H1 (cell line): ENCODE data around the gene ADSS1. TPM values are rescaled to one million over a fixed set of nuclear protein-coding genes. Genes with fewer than 3 reads are reported as not detected.

ENCODE experiments used
- CTCF ChIA-PET: fragments of 300-600 bp; sonication (Branson Sonifier 250); formaldehyde crosslinking; loops from one replicate; lab custom pipeline; 2021; ENCODE audit not compliant: partially characterized antibody; lab: Charles Lee
- POLR2A ChIA-PET: fragments of 300-600 bp; sonication (Branson Sonifier 250); formaldehyde crosslinking; loops from one replicate; lab custom pipeline; 2021; ENCODE audit warnings: inconsistent platforms; ENCODE audit not compliant: partially characterized antibody; lab: Charles Lee
- DNase-seq, 2 experiments: peaks; one replicate each; pipeline versions ENCODE4 v3.0.0 to v3.0.0-alpha.2; 2010 to 2022; ENCODE audit warnings: low spot score in 2 of 2, low read depth in 1 of 2, mixed read lengths in 1 of 2
- FAIRE-seq: peaks from 2 replicates; lab custom pipeline; 2011; peaks lifted over from hg19 to GRCh38; lab: Jason Lieb, UNC
- H2AFZ ChIP-seq: 2 replicates; pipeline ENCODE4 v1.8.1; 2012; ENCODE audit warnings: low read length, inconsistent platforms
- H2AK5ac ChIP-seq: 2 replicates; pipeline ENCODE4 v1.6.1; 2013; ENCODE audit warnings: low read depth, low read length
- H2BK120ac ChIP-seq: replicated peaks from 2 replicates; pipeline ENCODE3; 2013; ENCODE audit warnings: low read depth, low read length, inconsistent platforms
- H2BK12ac ChIP-seq: 2 replicates; pipeline ENCODE4 v1.6.1; 2013; ENCODE audit warnings: low read depth, low read length
- H2BK15ac ChIP-seq: 2 replicates; pipeline ENCODE4 v1.6.1; 2013; ENCODE audit warnings: low read length
- H2BK20ac ChIP-seq: 2 replicates; pipeline ENCODE4 v1.6.1; 2013; ENCODE audit warnings: low read length
- H2BK5ac ChIP-seq: 2 replicates; pipeline ENCODE4 v1.6.1; 2013; ENCODE audit warnings: low read depth, low read length
- H3K14ac ChIP-seq: 2 replicates; pipeline ENCODE4 v1.6.1; 2013; ENCODE audit warnings: inconsistent platforms; ENCODE audit not compliant: insufficient read length
- H3K18ac ChIP-seq: 2 replicates; pipeline ENCODE4 v1.6.1; 2013; ENCODE audit warnings: low read length; ENCODE audit errors: extremely low read depth
- H3K23ac ChIP-seq: 2 replicates; pipeline ENCODE4 v1.6.1; 2013; ENCODE audit warnings: inconsistent platforms; ENCODE audit not compliant: insufficient read length
- H3K23me2 ChIP-seq: 2 replicates; pipeline ENCODE4 v1.6.1; 2013; ENCODE audit warnings: low read depth, low read length
- H3K27ac ChIP-seq: 2 replicates; pipeline ENCODE4 v1.6.1; 2011; ENCODE audit warnings: low read depth, low read length, inconsistent platforms
- H3K27me3 ChIP-seq, 4 experiments: replicated peaks in 1 of 4; 1 replicate in 1 of 4; 2 replicates in 3 of 4; pipeline versions ENCODE4 v1.6.1 to v1.8.1; 2011 to 2013; ENCODE audit warnings: low read length in 3 of 4, mild to moderate bottlenecking in 3 of 4, inconsistent platforms in 2 of 4, mixed read lengths in 2 of 4, moderate library complexity in 1 of 4; ENCODE audit not compliant: control insufficient read depth in 3 of 4, insufficient read depth in 3 of 4; ENCODE audit errors: extremely low read depth in 1 of 4
- H3K36me3 ChIP-seq, 4 experiments: 2 replicates each; pipeline versions ENCODE4 v1.6.1 to v1.8.1; 2011 to 2013; ENCODE audit warnings: mild to moderate bottlenecking in 4 of 4, low read length in 3 of 4, moderate library complexity in 2 of 4, control low read depth in 1 of 4, inconsistent platforms in 1 of 4; ENCODE audit not compliant: insufficient read depth in 4 of 4, control insufficient read depth in 2 of 4
- H3K4ac ChIP-seq: replicated peaks from 2 replicates; pipeline ENCODE3; 2013; ENCODE audit warnings: low read length, low read depth, mixed read lengths, inconsistent platforms; ENCODE audit not compliant: insufficient read length
- H3K4me1 ChIP-seq, 4 experiments: replicated peaks in 1 of 4; 1 replicate in 1 of 4; 2 replicates in 3 of 4; pipeline versions ENCODE4 v1.6.1 to v1.8.1; 2011 to 2013; ENCODE audit warnings: low read length in 3 of 4, inconsistent platforms in 2 of 4, mixed read lengths in 1 of 4; ENCODE audit not compliant: insufficient read depth in 4 of 4, control insufficient read depth in 3 of 4
- H3K4me2 ChIP-seq, 2 experiments: 2 replicates each; pipeline versions ENCODE4 v1.6.1 to v1.8.1; 2011 to 2013; ENCODE audit warnings: low read depth in 2 of 2, low read length in 2 of 2, control low read depth in 1 of 2, inconsistent platforms in 1 of 2, mild to moderate bottlenecking in 1 of 2; ENCODE audit not compliant: insufficient read depth in 1 of 2
- H3K4me3 ChIP-seq, 4 experiments: fragments of 200-600, 300-600 bp in 1 of 4; sonication (generic), shearing (Covaris generic), sonication (Bioruptor Twin) in 1 of 4; 2 replicates each; pipeline versions ENCODE4 v1.5.1 to v1.8.1; 2011 to 2016; ENCODE audit warnings: low read length in 4 of 4, low read depth in 3 of 4, control low read depth in 2 of 4, inconsistent platforms in 2 of 4, mild to moderate bottlenecking in 2 of 4, mixed read lengths in 1 of 4, moderate library complexity in 1 of 4; ENCODE audit not compliant: insufficient read depth in 2 of 4; ENCODE audit errors: extremely low read depth in 1 of 4
- H3K56ac ChIP-seq: replicated peaks from 2 replicates; pipeline ENCODE3; 2013; ENCODE audit warnings: low read depth, mild to moderate bottlenecking, mixed read lengths, low read length, inconsistent platforms; ENCODE audit not compliant: insufficient read length
- H3K79me1 ChIP-seq: 2 replicates; pipeline ENCODE4 v1.6.1; 2013; ENCODE audit warnings: low read depth, low read length, control low read depth
- H3K79me2 ChIP-seq, 2 experiments: 2 replicates each; pipeline versions ENCODE4 v1.6.1 to v1.8.1; 2012 to 2013; ENCODE audit warnings: low read length in 2 of 2, mild to moderate bottlenecking in 2 of 2, inconsistent platforms in 1 of 2; ENCODE audit not compliant: insufficient read depth in 2 of 2, control insufficient read depth in 1 of 2
- H3K9ac ChIP-seq, 4 experiments: replicated peaks in 1 of 4; 1 replicate in 1 of 4; 2 replicates in 3 of 4; pipeline versions ENCODE4 v1.6.1 to v1.8.1; 2011 to 2013; ENCODE audit warnings: low read depth in 3 of 4, low read length in 3 of 4, control low read depth in 2 of 4, mild to moderate bottlenecking in 2 of 4, moderate library complexity in 2 of 4, inconsistent platforms in 1 of 4; ENCODE audit errors: extremely low read depth in 1 of 4
- H3K9me3 ChIP-seq, 2 experiments: 2 replicates each; pipeline versions ENCODE4 v1.6.1 to v1.8.1; 2012 to 2013; ENCODE audit warnings: mild to moderate bottlenecking in 2 of 2, moderate library complexity in 2 of 2, control low read depth in 1 of 2, inconsistent platforms in 1 of 2, low read depth in 1 of 2, low read length in 1 of 2, mixed read lengths in 1 of 2; ENCODE audit not compliant: insufficient read depth in 2 of 2
- H4K20me1 ChIP-seq, 2 experiments: replicated peaks in 1 of 2; 2 replicates each; pipeline versions ENCODE3 to v1.8.1; 2011 to 2013; ENCODE audit warnings: inconsistent platforms in 2 of 2, low read length in 2 of 2, mild to moderate bottlenecking in 1 of 2; ENCODE audit not compliant: insufficient read depth in 2 of 2, control insufficient read depth in 1 of 2
- H4K5ac ChIP-seq: 2 replicates; pipeline ENCODE4 v1.6.1; 2013; ENCODE audit warnings: low read length, low read depth, mixed read lengths, inconsistent platforms; ENCODE audit not compliant: insufficient read length
- H4K8ac ChIP-seq: 2 replicates; pipeline ENCODE4 v1.8.0; 2013; ENCODE audit warnings: mild to moderate bottlenecking, moderate library complexity, low read length, inconsistent platforms; ENCODE audit not compliant: insufficient read depth; ENCODE audit errors: extremely low read depth
- H4K91ac ChIP-seq: replicated peaks from 2 replicates; pipeline ENCODE3; 2013; ENCODE audit warnings: low read length, mixed read lengths, inconsistent platforms; ENCODE audit not compliant: insufficient read length
- BRCA1 ChIP-seq: IDR thresholded peaks from 2 replicates; pipeline ENCODE4 v1.6.1; 2012; ENCODE audit warnings: low read depth, low read length, improper control_type of control experiment
- CHD1 ChIP-seq: IDR thresholded peaks from 2 replicates; pipeline ENCODE4 v1.6.1; 2012; ENCODE audit warnings: low read depth, low read length, improper control_type of control experiment
- EZH2 ChIP-seq: fragments of 200-600 bp; sonication (generic); IDR thresholded peaks from 2 replicates; pipeline ENCODE4 v1.7.1; 2012; ENCODE audit warnings: low read depth, mild to moderate bottlenecking, moderate library complexity, low read length, inconsistent platforms; ENCODE audit not compliant: severe bottlenecking
- FOSL1 ChIP-seq: IDR thresholded peaks from 2 replicates; pipeline ENCODE4 v1.6.1; 2011; ENCODE audit warnings: mild to moderate bottlenecking, low read depth, low read length, moderate library complexity; ENCODE audit not compliant: insufficient read depth
- JUN ChIP-seq: IDR thresholded peaks from 2 replicates; pipeline ENCODE4 v1.6.1; 2011; ENCODE audit warnings: low read depth, mild to moderate bottlenecking, improper control_type of control experiment, low read length
- KDM1A ChIP-seq: fragments of 200-600, 300-600 bp; sonication (generic); IDR thresholded peaks from 2 replicates; pipeline ENCODE4 v1.7.1; 2016; ENCODE audit warnings: mild to moderate bottlenecking, low read length, borderline replicate concordance
- MAFK ChIP-seq: IDR thresholded peaks from 2 replicates; pipeline ENCODE4 v1.6.1; 2012; ENCODE audit warnings: low read depth, mild to moderate bottlenecking, improper control_type of control experiment, low read length
- POLR2A ChIP-seq, 2 experiments: IDR thresholded peaks; 1 replicate in 1 of 2; 2 replicates in 1 of 2; pipeline ENCODE4 v1.6.1; 2011; ENCODE audit warnings: low read depth in 2 of 2, low read length in 2 of 2, mild to moderate bottlenecking in 2 of 2; ENCODE audit errors: control extremely low read depth in 1 of 2
- SIRT6 ChIP-seq: IDR thresholded peaks from one replicate; pipeline ENCODE4 v1.7.1; 2012; ENCODE audit warnings: low read length, inconsistent platforms
- TAF7 ChIP-seq: optimal IDR thresholded peaks from 2 replicates; pipeline ENCODE3; 2011; ENCODE audit warnings: low read depth, mild to moderate bottlenecking, inconsistent platforms, low read length, moderate library complexity, borderline replicate concordance
- WGBS, 2 experiments: shearing (Covaris generic) in 1 of 2; methylation state at CpG; one replicate each; pipeline versions ENCODE4 v1.1.6 to v1.1.7; 2013 to 2015; ENCODE audit warnings: low lambda C conversion rate in 2 of 2, mixed read lengths in 2 of 2, inconsistent platforms in 1 of 2, low coverage in 1 of 2, missing lambda C conversion rate in 1 of 2; ENCODE audit not compliant: insufficient replicate concordance in 2 of 2, insufficient coverage in 1 of 2, insufficient read length in 1 of 2; ENCODE audit errors: extremely low coverage in 1 of 2, missing lambda C conversion rate in 1 of 2; 5-methylcytosine and 5-hydroxymethylcytosine counted together
- polyA plus RNA-seq, 7 experiments: library from polyadenylated mRNA; depleted of rRNA in 3 of 7; stranded (reverse) in 5 of 7; unstranded in 2 of 7; fragments of >200 nt in 5 of 7; fragments of 200-250 nt in 2 of 7; gene quantifications; 1 replicate in 5 of 7; 2 replicates in 1 of 7; 4 replicates in 1 of 7; pipeline versions ENCODE4 v1.2.1 to v1.2.3, GENCODE V29; 2011 to 2013; ENCODE audit warnings: missing spikeins in 2 of 7, mixed read lengths in 2 of 7
- total RNA-seq: library from RNA; stranded (reverse); fragmentation: NEBNext Ultra II Directional; extraction: Animal tissue kit (Norgen Biotek cat#: 25700); gene quantifications from 2 replicates; pipeline ENCODE4 v1.2.1, GENCODE V29; 2021
- TF ChIP-seq, protein P1 (sequence below), 3 experiments: IDR thresholded peaks; 1 replicate in 2 of 3; 2 replicates in 1 of 3; pipeline versions ENCODE4 v1.5.1 to v1.6.1; 2011; ENCODE audit warnings: low read length in 3 of 3, mild to moderate bottlenecking in 3 of 3, inconsistent platforms in 2 of 3, low read depth in 1 of 3, moderate library complexity in 1 of 3; ENCODE audit not compliant: insufficient read depth in 1 of 3; ENCODE audit errors: control extremely low read depth in 1 of 3

ADSS1 gene
- total and polyA plus RNA-seq, 2 of the 8 experiments (the other 6 are each of a cell fraction or from before 2014, with no cell fraction given), result 7.1 to 7.9 TPM

DNA sequence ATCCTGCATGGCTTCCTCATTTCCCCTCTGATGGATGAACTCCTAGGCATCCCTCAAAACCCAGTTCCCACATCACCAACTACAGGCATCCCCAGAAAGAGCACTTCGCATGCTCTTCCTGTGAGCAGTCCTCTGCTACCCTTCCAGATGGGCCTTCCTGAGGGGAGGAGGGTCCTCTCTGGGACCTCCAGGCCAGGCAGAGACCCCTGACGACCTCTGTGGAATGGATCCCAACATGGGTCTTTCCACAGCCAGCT is 69.6 kb downstream of the ADSS1 start:
- peaks cover 0 to 6% of the 10 kb centered on the region in 2 experiments; a peak in 1 of 4 replicates for H3K79me2 ChIP-seq
- peaks cover 13% of the 10 kb centered on the region; the same call in 1 of the 2 replicates for H3K23me2 ChIP-seq
- H3K4me3 ChIP-seq, result peak overlapping the region in 1 of 4 experiments; percentile 74; a peak in 2 of 8 replicates
- H2BK120ac ChIP-seq, result no peak overlapping the region
- ChIA-PET CTCF (interaction anchor here (0.8 to 11.1 kb wide), 5 partner anchors 18 to 252 kb away, joined by 3 to 110 read pairs (median 3); no protein-coding TSS in a partner anchor), POLR2A (interaction anchor here (1.0 to 1.7 kb wide), 4 partner anchors 12 to 26 kb away, joined by 3 to 9 read pairs (median 4); no protein-coding TSS in a partner anchor)
- no peak for DNase-seq
- no peak overlapping the region for H4K91ac ChIP-seq
- peak overlapping the region; percentile 2; the same call in 1 of the 2 replicates for H2BK15ac ChIP-seq
- H3K27ac ChIP-seq, result no peak overlapping the region
- no peak for FAIRE-seq
- peak overlapping the region; percentile 88 to 93 for H3K4me2 ChIP-seq
- H3K79me1 ChIP-seq, result peaks cover 8% of the 10 kb centered on the region
- no peaks in the 10 kb centered on the region for H3K9me3 ChIP-seq
- 40% methylated on average over 2 of the region's 2 CpGs; no CpG with 5 or more reads in 1 of the 2 experiments for WGBS, 2 experiments
- H2BK20ac ChIP-seq, result peak overlapping the region; percentile 48; the same call in 1 of the 2 replicates
- H3K56ac ChIP-seq, result no peak overlapping the region
- no peak overlapping the region for H4K5ac ChIP-seq
- H3K14ac ChIP-seq, result no peak overlapping the region
- no peak overlapping the region for H4K8ac ChIP-seq
- 0 out of 2 replicates have a peak overlapping the region, but pooled peaks have one; percentile 87 for H2BK12ac ChIP-seq
- H3K4me1 ChIP-seq, result peaks cover 4 to 41% (median 30%) of the 10 kb centered on the region in 4 experiments
- no peak overlapping the region for H3K9ac ChIP-seq
- H3K27me3 ChIP-seq, result peaks cover 6 to 35% (median 30%) of the 10 kb centered on the region in 4 experiments
- H3K4ac ChIP-seq, result no peak overlapping the region
- no peak overlapping the region for H3K23ac ChIP-seq
- peaks cover 23 to 34% of the 10 kb centered on the region in 2 experiments for H4K20me1 ChIP-seq
- peak overlapping the region; percentile 26 for H3K18ac ChIP-seq
- peaks cover 0 to 4% (median 0%) of the 10 kb centered on the region in 4 experiments; a peak in 3 of 8 replicates for H3K36me3 ChIP-seq
- peak overlapping the region; percentile 11; the same call in 1 of the 2 replicates for H2AK5ac ChIP-seq
- H2AFZ ChIP-seq, result no peak overlapping the region
- H2BK5ac ChIP-seq, result peak overlapping the region; percentile 22
- TF ChIP-seq BRCA1 (no peak), EZH2 (no peak), SIRT6 (no peak), MAFK (no peak), FOSL1 (no peak), CHD1 (no peak), TAF7 (no peak), JUN (no peak), KDM1A (no peak), POLR2A (IDR thresholded peaks at IDR 0.05; ENCODE audit: control extremely low read depth in 1 of 2, low read depth in 2 of 2, low read length in 2 of 2) (no peak)
- TF ChIP-seq, protein P1, sequence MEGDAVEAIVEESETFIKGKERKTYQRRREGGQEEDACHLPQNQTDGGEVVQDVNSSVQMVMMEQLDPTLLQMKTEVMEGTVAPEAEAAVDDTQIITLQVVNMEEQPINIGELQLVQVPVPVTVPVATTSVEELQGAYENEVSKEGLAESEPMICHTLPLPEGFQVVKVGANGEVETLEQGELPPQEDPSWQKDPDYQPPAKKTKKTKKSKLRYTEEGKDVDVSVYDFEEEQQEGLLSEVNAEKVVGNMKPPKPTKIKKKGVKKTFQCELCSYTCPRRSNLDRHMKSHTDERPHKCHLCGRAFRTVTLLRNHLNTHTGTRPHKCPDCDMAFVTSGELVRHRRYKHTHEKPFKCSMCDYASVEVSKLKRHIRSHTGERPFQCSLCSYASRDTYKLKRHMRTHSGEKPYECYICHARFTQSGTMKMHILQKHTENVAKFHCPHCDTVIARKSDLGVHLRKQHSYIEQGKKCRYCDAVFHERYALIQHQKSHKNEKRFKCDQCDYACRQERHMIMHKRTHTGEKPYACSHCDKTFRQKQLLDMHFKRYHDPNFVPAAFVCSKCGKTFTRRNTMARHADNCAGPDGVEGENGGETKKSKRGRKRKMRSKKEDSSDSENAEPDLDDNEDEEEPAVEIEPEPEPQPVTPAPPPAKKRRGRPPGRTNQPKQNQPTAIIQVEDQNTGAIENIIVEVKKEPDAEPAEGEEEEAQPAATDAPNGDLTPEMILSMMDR (IDR thresholded peaks at IDR 0.05; ENCODE audit: control extremely low read depth in 1 of 3, insufficient read depth in 1 of 3, low read depth in 1 of 3, low read length in 3 of 3), result no peak
